HCT116 (cell line): ENCODE measurements around the gene MRAS.

ENCODE experiments used
- CEBPB ChIP-seq: IDR thresholded peaks from 2 replicates; pipeline ENCODE4 v1.6.1; 2012; ENCODE audit warnings: low read depth
- EZH2 ChIP-seq: fragments of 200-600 bp; sonication (generic); IDR thresholded peaks from 2 replicates; pipeline ENCODE4 v1.6.1; 2017; ENCODE audit warnings: antibody characterized with exemption, mixed run types
- JUND ChIP-seq: IDR thresholded peaks from 2 replicates; pipeline ENCODE4 v1.6.1; 2012
- POLR2A ChIP-seq: IDR thresholded peaks from 2 replicates; pipeline ENCODE4 v1.7.0; 2011; ENCODE audit warnings: borderline replicate concordance; ENCODE audit not compliant: insufficient read depth, insufficient read length; ENCODE audit errors: extremely low read depth
- POLR2AphosphoS5 ChIP-seq: IDR thresholded peaks from 2 replicates; pipeline ENCODE4 v1.6.1; 2011; ENCODE audit warnings: mild to moderate bottlenecking, low read depth, low read length, moderate library complexity
- SP1 ChIP-seq: IDR thresholded peaks from 2 replicates; pipeline ENCODE4 v1.6.1; 2012; ENCODE audit warnings: low read depth
- SRF ChIP-seq: IDR thresholded peaks from 2 replicates; pipeline ENCODE4 v1.6.1; 2012; ENCODE audit warnings: low read depth
- TCF7L2 ChIP-seq: IDR thresholded peaks from 2 replicates; pipeline ENCODE4 v1.7.0; 2011; ENCODE audit warnings: borderline replicate concordance, inconsistent platforms; ENCODE audit not compliant: insufficient read depth, insufficient read length; ENCODE audit errors: extremely low read depth
- TF ChIP-seq, protein P1 (sequence below), 3 experiments: fragments of 200-600 bp in 1 of 3; sonication (generic) in 1 of 3; IDR thresholded peaks in 2 of 3; conservative IDR thresholded peaks in 1 of 3; 2 replicates each; pipeline ENCODE4 v1.5.1; 2012 to 2017; ENCODE audit warnings: low read depth in 2 of 3, low read length in 2 of 3, antibody characterized with exemption in 1 of 3, borderline replicate concordance in 1 of 3, control low read depth in 1 of 3, mild to moderate bottlenecking in 1 of 3, mixed read lengths in 1 of 3, mixed run types in 1 of 3, moderate library complexity in 1 of 3; ENCODE audit not compliant: insufficient read depth in 1 of 3
- TF ChIP-seq, protein P2 (sequence below): IDR thresholded peaks from 2 replicates; pipeline ENCODE4 v1.6.1; 2012; ENCODE audit warnings: low read depth
- TF ChIP-seq, protein P3 (sequence below): IDR thresholded peaks from 2 replicates; pipeline ENCODE4 v1.6.1; 2012

DNA sequence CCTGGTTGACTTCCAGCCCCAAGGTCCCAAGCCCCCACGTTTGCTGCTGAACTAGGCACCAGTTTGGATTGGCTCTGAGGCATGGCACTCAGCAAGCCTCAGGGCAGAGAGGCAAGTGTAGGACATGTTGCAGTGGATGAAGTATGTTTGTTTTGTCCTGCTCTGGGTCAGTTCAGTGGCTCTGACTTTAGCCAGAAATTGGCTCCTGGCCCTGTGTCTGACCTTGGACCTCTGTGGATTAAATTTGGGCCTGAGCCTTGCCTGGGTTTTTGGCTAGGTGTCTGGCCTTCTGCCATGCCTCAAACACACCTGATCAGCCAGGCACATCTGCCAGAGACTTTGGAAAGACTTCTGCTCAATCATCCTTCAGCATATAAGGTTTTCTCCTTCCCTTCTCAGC, 3.6 kb upstream of the MRAS start:
- TF ChIP-seq, protein P1, sequence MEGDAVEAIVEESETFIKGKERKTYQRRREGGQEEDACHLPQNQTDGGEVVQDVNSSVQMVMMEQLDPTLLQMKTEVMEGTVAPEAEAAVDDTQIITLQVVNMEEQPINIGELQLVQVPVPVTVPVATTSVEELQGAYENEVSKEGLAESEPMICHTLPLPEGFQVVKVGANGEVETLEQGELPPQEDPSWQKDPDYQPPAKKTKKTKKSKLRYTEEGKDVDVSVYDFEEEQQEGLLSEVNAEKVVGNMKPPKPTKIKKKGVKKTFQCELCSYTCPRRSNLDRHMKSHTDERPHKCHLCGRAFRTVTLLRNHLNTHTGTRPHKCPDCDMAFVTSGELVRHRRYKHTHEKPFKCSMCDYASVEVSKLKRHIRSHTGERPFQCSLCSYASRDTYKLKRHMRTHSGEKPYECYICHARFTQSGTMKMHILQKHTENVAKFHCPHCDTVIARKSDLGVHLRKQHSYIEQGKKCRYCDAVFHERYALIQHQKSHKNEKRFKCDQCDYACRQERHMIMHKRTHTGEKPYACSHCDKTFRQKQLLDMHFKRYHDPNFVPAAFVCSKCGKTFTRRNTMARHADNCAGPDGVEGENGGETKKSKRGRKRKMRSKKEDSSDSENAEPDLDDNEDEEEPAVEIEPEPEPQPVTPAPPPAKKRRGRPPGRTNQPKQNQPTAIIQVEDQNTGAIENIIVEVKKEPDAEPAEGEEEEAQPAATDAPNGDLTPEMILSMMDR (IDR thresholded peaks at IDR 0.05 in 2 of 3, conservative IDR thresholded peaks at IDR 0.05 in 1 of 3; ENCODE audit: borderline replicate concordance in 1 of 3, insufficient read depth in 1 of 3, low read depth in 2 of 3, low read length in 2 of 3): no peak
- TF ChIP-seq SP1 (no peak), TCF7L2 (no peak), SRF (no peak), POLR2AphosphoS5 (no peak), JUND (no peak), EZH2 (no peak), CEBPB (no peak), POLR2A (no peak)
- TF ChIP-seq, protein P2, sequence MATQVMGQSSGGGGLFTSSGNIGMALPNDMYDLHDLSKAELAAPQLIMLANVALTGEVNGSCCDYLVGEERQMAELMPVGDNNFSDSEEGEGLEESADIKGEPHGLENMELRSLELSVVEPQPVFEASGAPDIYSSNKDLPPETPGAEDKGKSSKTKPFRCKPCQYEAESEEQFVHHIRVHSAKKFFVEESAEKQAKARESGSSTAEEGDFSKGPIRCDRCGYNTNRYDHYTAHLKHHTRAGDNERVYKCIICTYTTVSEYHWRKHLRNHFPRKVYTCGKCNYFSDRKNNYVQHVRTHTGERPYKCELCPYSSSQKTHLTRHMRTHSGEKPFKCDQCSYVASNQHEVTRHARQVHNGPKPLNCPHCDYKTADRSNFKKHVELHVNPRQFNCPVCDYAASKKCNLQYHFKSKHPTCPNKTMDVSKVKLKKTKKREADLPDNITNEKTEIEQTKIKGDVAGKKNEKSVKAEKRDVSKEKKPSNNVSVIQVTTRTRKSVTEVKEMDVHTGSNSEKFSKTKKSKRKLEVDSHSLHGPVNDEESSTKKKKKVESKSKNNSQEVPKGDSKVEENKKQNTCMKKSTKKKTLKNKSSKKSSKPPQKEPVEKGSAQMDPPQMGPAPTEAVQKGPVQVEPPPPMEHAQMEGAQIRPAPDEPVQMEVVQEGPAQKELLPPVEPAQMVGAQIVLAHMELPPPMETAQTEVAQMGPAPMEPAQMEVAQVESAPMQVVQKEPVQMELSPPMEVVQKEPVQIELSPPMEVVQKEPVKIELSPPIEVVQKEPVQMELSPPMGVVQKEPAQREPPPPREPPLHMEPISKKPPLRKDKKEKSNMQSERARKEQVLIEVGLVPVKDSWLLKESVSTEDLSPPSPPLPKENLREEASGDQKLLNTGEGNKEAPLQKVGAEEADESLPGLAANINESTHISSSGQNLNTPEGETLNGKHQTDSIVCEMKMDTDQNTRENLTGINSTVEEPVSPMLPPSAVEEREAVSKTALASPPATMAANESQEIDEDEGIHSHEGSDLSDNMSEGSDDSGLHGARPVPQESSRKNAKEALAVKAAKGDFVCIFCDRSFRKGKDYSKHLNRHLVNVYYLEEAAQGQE: no peak
- TF ChIP-seq, protein P3, sequence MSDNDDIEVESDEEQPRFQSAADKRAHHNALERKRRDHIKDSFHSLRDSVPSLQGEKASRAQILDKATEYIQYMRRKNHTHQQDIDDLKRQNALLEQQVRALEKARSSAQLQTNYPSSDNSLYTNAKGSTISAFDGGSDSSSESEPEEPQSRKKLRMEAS: no peak
